ENCODE data around the gene NEURL1B.
"Not testable (repeated sequence)": the region's sequence is repeated elsewhere in the genome, so short reads cannot be mapped to it uniquely, and the experiment has no call there.

Gene NEURL1B

GRCh38 chr5:172657524-172658233, 16.6 kb downstream of the NEURL1B start:
- DNase-seq (ENCODE audit: low spot score): not testable (repeated sequence)

DNA sequence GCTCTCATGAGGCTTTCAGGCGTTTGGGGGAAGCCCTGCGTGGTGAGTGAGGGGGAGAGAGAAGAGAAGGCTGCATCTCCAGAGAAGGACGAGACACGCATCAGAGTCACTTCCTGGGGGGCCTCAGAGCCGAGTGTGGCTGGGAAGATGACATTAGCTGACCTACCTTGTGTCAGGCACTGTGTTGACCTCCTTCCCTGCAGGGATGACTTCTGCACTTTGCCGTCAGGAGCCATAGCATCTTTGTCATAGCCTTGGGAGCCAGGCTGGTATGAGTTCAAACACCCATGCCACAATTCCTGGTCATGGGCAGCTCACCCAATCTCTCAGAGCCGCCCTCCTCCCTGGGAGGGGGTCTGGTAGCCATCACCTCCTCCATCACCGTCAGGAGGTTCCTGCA, 17.3 kb downstream of the NEURL1B start:
- no peak for DNase-seq (ENCODE audit: low spot score)

- no peak for DNase-seq (ENCODE audit: low spot score)
These were observed 18.0 kb downstream of the NEURL1B start for GRCh38 chr5:172658961-172659501.

DNA sequence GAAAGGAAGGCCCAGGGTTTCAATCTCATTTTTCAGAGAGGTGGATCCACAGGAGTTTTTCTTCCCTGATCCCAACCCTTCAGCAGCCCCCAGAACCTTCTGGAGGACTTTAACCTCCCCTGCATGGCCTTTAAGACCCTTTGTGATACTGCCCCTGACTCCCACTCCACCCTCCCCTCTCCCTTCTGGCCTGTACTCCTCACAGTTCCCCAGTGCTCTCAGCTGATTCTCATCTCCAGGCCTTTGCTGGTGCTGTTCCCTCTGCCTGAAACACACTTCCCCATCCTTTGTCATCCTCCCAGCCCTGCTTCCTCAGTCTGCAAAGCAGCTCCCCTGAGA, 18.5 kb downstream of the NEURL1B start:
- no peak for DNase-seq (ENCODE audit: low spot score)

- peak; percentile 92 for DNase-seq (ENCODE audit: low spot score)
These were observed 19.0 kb downstream of the NEURL1B start for GRCh38 chr5:172659909-172660628.

GRCh38 chr5:172660974-172661373, 19.9 kb downstream of the NEURL1B start:
- no peak for DNase-seq (ENCODE audit: low spot score)

- no peak for DNase-seq (ENCODE audit: low spot score)
These were observed 20.5 kb downstream of the NEURL1B start for GRCh38 chr5:172661526-172661925.

GRCh38 chr5:172662596-172662995, 21.5 kb downstream of the NEURL1B start:
- no peak for DNase-seq (ENCODE audit: low spot score)

GRCh38 chr5:172664018-172664417, 23.0 kb downstream of the NEURL1B start:
- DNase-seq (ENCODE audit: low spot score): no peak

DNA sequence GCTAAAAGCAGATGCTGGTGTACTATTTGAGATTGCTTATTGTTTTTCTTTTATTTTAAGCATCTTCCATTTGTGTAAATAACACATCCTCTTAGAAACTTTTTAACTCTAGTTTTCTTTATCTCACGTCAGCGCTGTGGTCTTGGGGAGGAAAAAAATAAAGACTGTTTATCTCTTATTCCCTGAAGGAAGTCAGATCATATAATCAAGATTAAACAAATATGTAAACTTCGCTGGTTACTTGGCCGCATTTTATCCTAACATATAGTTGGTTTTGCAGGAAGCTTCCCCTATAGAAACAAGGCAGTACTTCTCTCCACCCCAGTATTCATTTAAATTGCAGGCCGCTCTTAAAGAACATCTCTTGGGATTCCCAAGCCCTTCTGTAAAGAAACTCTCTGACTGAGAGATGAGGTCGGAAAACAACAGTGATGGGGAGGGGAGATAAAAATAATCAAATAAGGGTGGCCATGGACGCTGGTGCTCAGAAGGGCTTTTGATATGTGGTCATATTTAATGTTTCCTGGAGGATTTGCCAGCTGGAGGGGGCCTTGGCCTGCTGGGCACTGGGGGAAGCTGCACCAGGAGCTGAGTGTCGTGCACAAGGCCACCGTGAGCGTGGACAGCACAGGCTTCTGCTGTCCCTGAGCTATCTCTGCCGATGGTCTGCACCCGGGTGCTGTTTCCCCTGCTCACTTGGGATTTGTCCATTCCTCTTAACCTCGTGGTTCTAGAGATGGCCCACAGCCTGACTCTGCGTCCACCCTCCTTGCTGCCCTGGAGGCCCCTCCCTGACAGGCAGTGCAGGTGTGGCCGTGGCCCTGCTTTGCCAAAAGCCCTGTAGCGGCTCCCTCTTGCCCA, 23.8 kb downstream of the NEURL1B start:
- no peak for DNase-seq (ENCODE audit: low spot score)

DNA sequence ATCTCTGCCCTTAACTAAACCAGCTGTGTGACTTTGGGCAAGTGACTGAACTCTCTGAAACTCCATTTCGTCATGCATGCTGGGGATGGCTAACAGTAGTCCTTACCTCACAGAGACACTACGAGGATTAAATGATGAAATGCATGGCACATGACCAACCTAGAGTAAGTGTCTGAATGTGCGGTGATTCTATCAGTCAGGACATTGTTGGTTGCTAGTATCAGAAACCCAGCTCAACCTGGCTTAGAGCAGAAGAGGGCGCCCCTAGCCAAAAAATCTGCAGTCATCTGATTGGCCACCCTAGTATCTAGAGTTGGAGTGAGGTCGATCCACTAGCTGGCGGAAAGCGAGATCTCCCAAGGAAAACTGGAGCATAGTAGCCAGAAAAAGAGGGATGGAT, 25.2 kb downstream of the NEURL1B start:
- DNase-seq (ENCODE audit: low spot score): no peak

DNA sequence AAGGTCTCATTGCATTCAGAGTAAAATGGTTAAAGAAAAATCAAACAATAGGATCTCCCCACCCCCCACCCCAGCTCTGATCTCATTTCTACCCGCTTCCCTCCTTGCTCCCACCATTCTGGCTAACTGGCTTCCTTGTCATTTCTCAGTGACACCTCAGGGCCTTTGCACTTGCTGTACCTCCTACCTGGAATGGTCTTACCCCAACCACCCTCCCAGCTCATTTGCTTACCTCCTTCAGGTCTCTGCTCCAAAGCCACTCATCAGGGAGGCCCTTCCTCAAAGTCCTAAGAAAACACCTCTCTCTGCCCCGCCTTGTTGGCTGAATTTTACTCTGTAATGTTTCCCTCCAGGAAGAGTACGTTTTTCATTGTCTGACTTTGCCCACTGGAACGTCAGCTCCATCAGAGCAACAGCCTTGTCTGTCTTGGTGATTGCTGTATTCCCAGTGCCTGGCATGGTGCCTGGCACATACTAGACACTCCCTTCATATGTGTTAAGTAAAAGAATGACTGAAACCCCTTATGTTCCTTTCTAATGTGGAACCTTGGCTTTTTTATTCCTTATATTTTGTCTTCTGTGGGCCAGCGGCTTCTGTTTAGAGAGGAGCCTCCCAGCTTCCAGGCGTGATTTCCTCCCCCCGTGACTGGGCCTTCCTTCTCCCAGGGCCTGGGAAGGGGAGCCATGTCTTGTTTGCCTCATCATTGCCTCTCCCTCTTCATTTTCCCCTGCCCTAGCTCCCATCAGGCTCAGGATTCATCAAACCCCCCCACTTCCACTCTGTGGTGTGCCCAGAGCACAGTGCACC, 26.9 kb downstream of the NEURL1B start:
- no peak for DNase-seq (ENCODE audit: low spot score)

DNA sequence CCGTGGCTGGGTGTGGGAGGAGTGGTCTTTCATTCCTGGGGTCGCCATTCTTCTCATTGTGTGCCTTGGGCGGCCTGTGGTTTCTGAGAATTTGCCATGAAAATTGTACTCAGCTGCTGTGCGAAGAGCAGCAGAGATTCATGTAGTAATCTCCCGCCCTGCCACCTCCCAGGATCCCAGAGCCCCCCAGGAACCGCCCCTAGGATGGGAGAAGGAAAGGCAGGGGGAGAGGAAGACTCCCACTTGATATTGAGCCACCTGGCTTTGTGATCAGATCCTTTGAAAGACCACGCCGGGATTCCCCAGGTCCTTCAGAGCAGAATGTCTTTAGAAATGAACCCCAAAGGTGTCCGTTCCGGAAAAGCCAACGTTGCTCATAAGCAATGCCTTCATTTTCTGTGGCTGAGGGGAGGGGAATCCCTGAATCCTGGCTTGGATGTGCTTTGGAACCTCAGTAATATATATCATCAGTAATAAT, 27.6 kb downstream of the NEURL1B start:
- no peak for DNase-seq (ENCODE audit: low spot score)

DNA sequence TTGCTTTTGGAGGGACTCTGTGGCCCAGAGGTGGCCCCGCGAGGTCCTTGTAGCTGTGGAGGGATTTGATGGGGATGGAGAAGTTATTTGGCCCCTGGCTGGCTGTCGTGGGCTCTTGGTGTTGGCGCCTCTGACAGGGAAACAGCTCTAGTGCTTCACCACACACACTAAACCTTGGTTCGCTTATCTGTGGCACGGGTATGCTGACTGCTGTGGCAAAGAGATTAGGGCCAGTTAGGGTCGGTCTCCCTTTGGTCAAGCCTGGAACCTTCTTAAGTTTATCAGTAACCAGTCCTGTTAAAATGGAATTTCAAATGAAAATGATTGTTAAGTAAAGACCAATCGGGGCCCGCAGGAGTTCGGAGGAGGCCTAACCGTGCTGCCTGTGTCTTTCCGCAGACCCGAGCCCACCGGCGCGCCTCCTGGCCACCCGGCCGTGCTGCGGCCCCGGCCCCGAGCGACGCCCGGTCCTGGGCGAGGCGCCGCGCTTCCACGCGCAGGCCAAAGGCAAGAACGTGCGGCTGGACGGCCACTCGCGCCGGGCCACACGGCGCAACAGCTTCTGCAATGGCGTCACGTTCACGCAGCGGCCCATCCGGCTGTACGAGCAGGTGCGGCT, 28.4 kb downstream of the NEURL1B start:
- no peak for DNase-seq (ENCODE audit: low spot score)

GRCh38 chr5:172670005-172670402, 28.9 kb downstream of the NEURL1B start:
- no peak for DNase-seq (ENCODE audit: low spot score)

GRCh38 chr5:172670444-172670843, 29.4 kb downstream of the NEURL1B start:
- DNase-seq (ENCODE audit: low spot score): no peak

GRCh38 chr5:172671091-172671490, 30.0 kb downstream of the NEURL1B start:
- DNase-seq (ENCODE audit: low spot score): no peak

- DNase-seq (ENCODE audit: low spot score): no peak
These were observed 31.6 kb downstream of the NEURL1B start for GRCh38 chr5:172672681-172673080.

DNA sequence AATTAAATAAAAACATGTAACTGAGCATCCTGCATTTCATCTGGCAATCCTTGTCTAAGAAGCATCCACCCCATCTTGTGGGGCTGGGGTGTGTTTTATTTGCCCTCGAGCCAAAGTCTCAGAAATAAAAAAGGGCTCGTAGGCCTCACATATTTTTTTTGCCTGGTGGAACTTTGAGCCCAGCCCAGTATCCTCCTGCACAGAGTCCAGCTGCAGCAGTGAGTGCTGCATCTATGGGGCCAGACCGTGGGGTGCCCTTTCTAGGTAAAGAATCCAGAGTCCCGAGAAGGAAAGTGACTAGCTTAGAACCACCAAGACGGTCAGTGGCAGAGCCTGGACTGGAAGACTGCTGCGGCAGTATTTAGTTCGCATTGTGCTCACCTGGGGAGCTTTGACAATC, 33.1 kb downstream of the NEURL1B start:
- DNase-seq (ENCODE audit: low spot score): no peak

GRCh38 chr5:172676914-172677475, 35.9 kb downstream of the NEURL1B start:
- no peak for DNase-seq (ENCODE audit: low spot score)

GRCh38 chr5:172678362-172678874, 37.4 kb downstream of the NEURL1B start:
- DNase-seq (ENCODE audit: low spot score): not testable (repeated sequence)

Measured in HuH-7.5 (cell line).